ENCODE measurements around the gene ZNF180. TPM values are rescaled to one million over a fixed set of nuclear protein-coding genes. Genes with fewer than 3 reads are reported as not detected.

Gene ZNF180
- total RNA-seq, 2 experiments from 2014 or later, result 8.6 to 14.2 TPM

DNA sequence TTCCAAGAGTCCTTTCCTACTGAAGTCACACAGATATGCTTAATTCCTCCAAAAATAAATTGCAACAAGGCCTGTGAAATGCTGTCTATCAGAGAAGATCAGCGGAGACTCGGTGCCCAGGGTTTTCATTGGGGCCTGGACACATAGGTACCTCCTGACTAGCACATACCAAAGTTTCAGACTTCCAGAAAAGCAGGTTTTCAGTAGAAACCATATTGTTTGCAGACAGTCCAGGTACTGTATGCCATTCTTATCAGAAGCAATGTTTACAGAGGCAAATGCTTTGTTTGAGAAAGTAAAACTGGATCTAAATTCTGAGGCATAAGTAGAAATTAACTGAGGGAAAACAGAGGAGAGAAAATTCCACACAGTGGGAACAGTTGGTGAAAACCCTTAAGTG is 64.9 kb downstream of the ZNF180 start:
- no TSS peak for BruUV-seq (replicated peaks)
- DNase-seq (ENCODE audit: low spot score), result no peak
- H3K9me2 ChIP-seq (ENCODE audit: insufficient read depth, low read length), result no peaks in the 10 kb centered on the region
- H3K9me3 ChIP-seq (ENCODE audit: low read length), result no peaks in the 10 kb centered on the region
- POLR2A ChIA-PET, result no interaction called here
- TF ChIP-seq, protein P1, sequence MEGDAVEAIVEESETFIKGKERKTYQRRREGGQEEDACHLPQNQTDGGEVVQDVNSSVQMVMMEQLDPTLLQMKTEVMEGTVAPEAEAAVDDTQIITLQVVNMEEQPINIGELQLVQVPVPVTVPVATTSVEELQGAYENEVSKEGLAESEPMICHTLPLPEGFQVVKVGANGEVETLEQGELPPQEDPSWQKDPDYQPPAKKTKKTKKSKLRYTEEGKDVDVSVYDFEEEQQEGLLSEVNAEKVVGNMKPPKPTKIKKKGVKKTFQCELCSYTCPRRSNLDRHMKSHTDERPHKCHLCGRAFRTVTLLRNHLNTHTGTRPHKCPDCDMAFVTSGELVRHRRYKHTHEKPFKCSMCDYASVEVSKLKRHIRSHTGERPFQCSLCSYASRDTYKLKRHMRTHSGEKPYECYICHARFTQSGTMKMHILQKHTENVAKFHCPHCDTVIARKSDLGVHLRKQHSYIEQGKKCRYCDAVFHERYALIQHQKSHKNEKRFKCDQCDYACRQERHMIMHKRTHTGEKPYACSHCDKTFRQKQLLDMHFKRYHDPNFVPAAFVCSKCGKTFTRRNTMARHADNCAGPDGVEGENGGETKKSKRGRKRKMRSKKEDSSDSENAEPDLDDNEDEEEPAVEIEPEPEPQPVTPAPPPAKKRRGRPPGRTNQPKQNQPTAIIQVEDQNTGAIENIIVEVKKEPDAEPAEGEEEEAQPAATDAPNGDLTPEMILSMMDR (conservative IDR thresholded peaks at IDR 0.05; ENCODE audit: low read length), result no peak
- H3K4me3 ChIP-seq (ENCODE audit: low read depth, low read length, poor library complexity, severe bottlenecking), result no peak overlapping the region
- no peaks in the 10 kb centered on the region for H4K20me1 ChIP-seq (ENCODE audit: insufficient read depth, low read length)
- no peak overlapping the region for H2AFZ ChIP-seq (ENCODE audit: low read length)
- H3K36me3 ChIP-seq (ENCODE audit: insufficient read depth, low read length), result no peaks in the 10 kb centered on the region
- H3K4me1 ChIP-seq (ENCODE audit: insufficient read depth, low read length, poor library complexity, severe bottlenecking), result no peaks in the 10 kb centered on the region
- intact Hi-C loops (cut with micrococcal nuclease; ENCODE audit: unreplicated experiment), result no loop called here
- no peaks in the 10 kb centered on the region for H3K79me2 ChIP-seq (ENCODE audit: insufficient read depth, low read depth, low read length)
- CTCF ChIA-PET (ENCODE audit: unreplicated experiment), result no interaction called here
- H3K27ac ChIP-seq (ENCODE audit: low read depth, low read length, poor library complexity, severe bottlenecking), result no peak overlapping the region
- no peak overlapping the region for H3K4me2 ChIP-seq (ENCODE audit: low read length)

DNA sequence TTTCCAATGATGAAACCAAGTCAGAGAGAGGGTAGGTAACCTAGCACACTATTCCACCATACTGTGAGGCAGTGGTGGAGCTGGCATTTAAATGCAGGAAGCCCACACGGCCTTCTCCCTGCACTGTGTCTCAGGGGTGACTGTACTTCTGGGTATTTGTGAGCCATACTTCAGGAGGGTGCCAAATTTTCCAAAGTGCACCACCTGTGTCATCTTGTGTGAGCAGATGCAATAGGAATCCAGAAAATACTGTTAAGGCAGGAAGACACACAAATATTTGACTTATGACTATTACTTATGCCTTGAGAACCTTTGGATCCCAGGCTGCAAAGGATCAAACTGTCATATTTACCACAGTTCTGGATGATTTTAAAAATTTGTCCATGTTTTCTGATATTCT is 69.4 kb downstream of the ZNF180 start:
- no peaks in the 10 kb centered on the region for H3K9me2 ChIP-seq (ENCODE audit: insufficient read depth, low read length)
- no TSS peak for BruUV-seq (replicated peaks)
- no peak overlapping the region for H2AFZ ChIP-seq (ENCODE audit: low read length)
- no peaks in the 10 kb centered on the region for H3K36me3 ChIP-seq (ENCODE audit: insufficient read depth, low read length)
- TF ChIP-seq EZH2phosphoT487 (IDR thresholded peaks at IDR 0.05; ENCODE audit: borderline replicate concordance, low read depth, low read length), result no peak
- TF ChIP-seq, protein P1 (conservative IDR thresholded peaks at IDR 0.05; ENCODE audit: low read length), result no peak
- no peaks in the 10 kb centered on the region for H3K4me1 ChIP-seq (ENCODE audit: insufficient read depth, low read length, poor library complexity, severe bottlenecking)
- H3K4me2 ChIP-seq (ENCODE audit: low read length), result no peak overlapping the region
- ChIA-PET CTCF (ENCODE audit: unreplicated experiment) (no interaction called here), POLR2A (no interaction called here)
- no peaks in the 10 kb centered on the region for H3K9me3 ChIP-seq (ENCODE audit: low read length)
- H3K79me2 ChIP-seq (ENCODE audit: insufficient read depth, low read depth, low read length), result no peaks in the 10 kb centered on the region
- no peaks in the 10 kb centered on the region for H4K20me1 ChIP-seq (ENCODE audit: insufficient read depth, low read length)
- no peak overlapping the region for H3K27ac ChIP-seq (ENCODE audit: low read depth, low read length, poor library complexity, severe bottlenecking)
- H3K4me3 ChIP-seq (ENCODE audit: low read depth, low read length, poor library complexity, severe bottlenecking), result no peak overlapping the region
- no peak for DNase-seq (ENCODE audit: low spot score)
- intact Hi-C loops (cut with micrococcal nuclease; ENCODE audit: unreplicated experiment), result no loop called here

Other genes with a start within 250 kb of the ZNF180 start
- gene ZNF233, start 240.6 kb downstream of the ZNF180 start, total RNA-seq (2014; rRNA removed; shearing (Covaris generic)), result 0.13 TPM in 1 of 2 replicates, not detected in the other
- gene ZNF233, start 240.6 kb downstream of the ZNF180 start, total RNA-seq (2022), result not detected in 2 replicates
- gene ZNF235, start 195.5 kb downstream of the ZNF180 start, total RNA-seq (2014; rRNA removed; shearing (Covaris generic)), result 5.1 and 7.7 TPM in 2 replicates
- 6.5 and 7.4 TPM in 2 replicates for gene ZNF235, start 195.5 kb downstream of the ZNF180 start, total RNA-seq (2022)
- not detected in 2 replicates for gene ZNF112, start 143.8 kb downstream of the ZNF180 start, total RNA-seq (2014; rRNA removed; shearing (Covaris generic))
- gene ZNF112, start 143.8 kb downstream of the ZNF180 start, total RNA-seq (2022), result not detected in 2 replicates
- not detected in 2 replicates for gene ZNF285, start 98.9 kb downstream of the ZNF180 start, total RNA-seq (2014; rRNA removed; shearing (Covaris generic))
- not detected in 2 replicates for gene ZNF285, start 98.9 kb downstream of the ZNF180 start, total RNA-seq (2022)
- not detected in 2 replicates for gene ZNF229, start 52.0 kb downstream of the ZNF180 start, total RNA-seq (2014; rRNA removed; shearing (Covaris generic))
- gene ZNF229, start 52.0 kb downstream of the ZNF180 start, total RNA-seq (2022), result not detected in 2 replicates
- not detected in 2 replicates for gene CEACAM20, start 29.2 kb upstream of the ZNF180 start, total RNA-seq (2014; rRNA removed; shearing (Covaris generic))
- gene CEACAM20, start 29.2 kb upstream of the ZNF180 start, total RNA-seq (2022), result not detected in 2 replicates
- gene IGSF23, start 113.0 kb upstream of the ZNF180 start, total RNA-seq (2014; rRNA removed; shearing (Covaris generic)), result not detected in 2 replicates
- gene IGSF23, start 113.0 kb upstream of the ZNF180 start, total RNA-seq (2022), result not detected in 2 replicates
- not detected in 2 replicates for gene PVR, start 143.4 kb upstream of the ZNF180 start, total RNA-seq (2014; rRNA removed; shearing (Covaris generic))
- gene PVR, start 143.4 kb upstream of the ZNF180 start, total RNA-seq (2022), result not detected in 2 replicates
- gene CEACAM19, start 171.0 kb upstream of the ZNF180 start, total RNA-seq (2014; rRNA removed; shearing (Covaris generic)), result not detected in 2 replicates
- gene CEACAM19, start 171.0 kb upstream of the ZNF180 start, total RNA-seq (2022), result not detected in 2 replicates
- gene CEACAM16, start 198.6 kb upstream of the ZNF180 start, total RNA-seq (2014; rRNA removed; shearing (Covaris generic)), result not detected in 2 replicates
- not detected in 2 replicates for gene CEACAM16, start 198.6 kb upstream of the ZNF180 start, total RNA-seq (2022)
- 5.8 and 10.2 TPM in 2 replicates for gene BCL3, start 248.2 kb upstream of the ZNF180 start, total RNA-seq (2014; rRNA removed; shearing (Covaris generic))
- gene BCL3, start 248.2 kb upstream of the ZNF180 start, total RNA-seq (2022), result 18.6 and 22.9 TPM in 2 replicates

Data from OCI-LY7 (cell line).